Measurements from ENCODE around the gene SRRD. TPM values are rescaled to one million over a fixed set of nuclear protein-coding genes. Genes with fewer than 3 reads are reported as not detected.
A peak's percentile ranks its signal among the peaks of the same experiment; 100 is the strongest.

SRRD gene
- total RNA-seq, 2 experiments from 2014 or later = 24.8 to 26.3 TPM

GRCh38 chr22:26522012-26522411 is 38.3 kb downstream of the SRRD start:
- ATAC-seq (no peak), DNase-seq (no peak)
- intact Hi-C loops (cut with micrococcal nuclease) = no loop called here
- H3K27ac Mint-ChIP-seq = no peak overlapping the region
- no peak overlapping the region for H3K4me3 Mint-ChIP-seq
- POLR2A ChIA-PET = interaction anchor here (0.9 to 1.7 kb wide), 5 partner anchors 9 to 120 kb away, joined by 3 to 6 read pairs (median 3); partner anchors contain the start of genes HPS4, SRRD and TFIP11
- no peaks in the 10 kb centered on the region for H3K9me3 Mint-ChIP-seq
- H3K27me3 Mint-ChIP-seq = no peaks in the 10 kb centered on the region
- CTCF ChIA-PET = interaction anchor here (1.0 to 1.6 kb wide), 2 partner anchors 10 to 18 kb away, joined by 3 to 6 read pairs; no protein-coding TSS in a partner anchor
- peaks cover 9% of the 10 kb centered on the region for H3K36me3 Mint-ChIP-seq (ENCODE audit: low read depth)
- H3K4me1 Mint-ChIP-seq (ENCODE audit: low read depth) = no peaks in the 10 kb centered on the region
- TF ChIP-seq, protein P1, sequence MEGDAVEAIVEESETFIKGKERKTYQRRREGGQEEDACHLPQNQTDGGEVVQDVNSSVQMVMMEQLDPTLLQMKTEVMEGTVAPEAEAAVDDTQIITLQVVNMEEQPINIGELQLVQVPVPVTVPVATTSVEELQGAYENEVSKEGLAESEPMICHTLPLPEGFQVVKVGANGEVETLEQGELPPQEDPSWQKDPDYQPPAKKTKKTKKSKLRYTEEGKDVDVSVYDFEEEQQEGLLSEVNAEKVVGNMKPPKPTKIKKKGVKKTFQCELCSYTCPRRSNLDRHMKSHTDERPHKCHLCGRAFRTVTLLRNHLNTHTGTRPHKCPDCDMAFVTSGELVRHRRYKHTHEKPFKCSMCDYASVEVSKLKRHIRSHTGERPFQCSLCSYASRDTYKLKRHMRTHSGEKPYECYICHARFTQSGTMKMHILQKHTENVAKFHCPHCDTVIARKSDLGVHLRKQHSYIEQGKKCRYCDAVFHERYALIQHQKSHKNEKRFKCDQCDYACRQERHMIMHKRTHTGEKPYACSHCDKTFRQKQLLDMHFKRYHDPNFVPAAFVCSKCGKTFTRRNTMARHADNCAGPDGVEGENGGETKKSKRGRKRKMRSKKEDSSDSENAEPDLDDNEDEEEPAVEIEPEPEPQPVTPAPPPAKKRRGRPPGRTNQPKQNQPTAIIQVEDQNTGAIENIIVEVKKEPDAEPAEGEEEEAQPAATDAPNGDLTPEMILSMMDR (IDR thresholded peaks at IDR 0.05) = no peak

DNA sequence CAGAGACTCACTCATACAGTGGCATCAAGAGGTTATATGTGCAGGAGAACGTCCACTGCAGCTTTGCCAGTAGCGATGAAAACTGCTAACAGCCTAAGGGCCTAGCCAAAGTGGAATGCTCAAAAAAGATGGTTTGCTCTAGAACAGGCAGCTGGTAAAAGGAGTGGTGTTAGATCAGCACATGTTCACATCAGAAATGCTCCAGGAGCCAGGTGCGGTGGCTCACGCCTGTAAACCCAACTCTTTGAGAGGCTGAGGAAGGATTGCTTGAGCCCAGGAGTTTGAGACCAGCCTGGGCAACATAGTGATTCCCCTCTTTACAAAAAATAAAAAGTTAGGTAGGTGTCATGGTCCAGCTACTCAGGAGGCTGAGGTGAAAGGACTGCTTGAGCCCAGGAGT is 38.9 kb downstream of the SRRD start:
- intact Hi-C loops (cut with micrococcal nuclease) = no loop called here
- H3K9me3 Mint-ChIP-seq = no peaks in the 10 kb centered on the region
- peaks cover 10% of the 10 kb centered on the region for H3K36me3 Mint-ChIP-seq (ENCODE audit: low read depth)
- no peak overlapping the region for H3K27ac Mint-ChIP-seq
- TF ChIP-seq, protein P1 (IDR thresholded peaks at IDR 0.05) = no peak
- H3K4me3 Mint-ChIP-seq = no peak overlapping the region
- no peaks in the 10 kb centered on the region for H3K27me3 Mint-ChIP-seq
- no peak for DNase-seq
- CTCF ChIA-PET = interaction anchor here (0.9 to 1.6 kb wide), 3 partner anchors 10 to 122 kb away, joined by 3 to 6 read pairs (median 3); no protein-coding TSS in a partner anchor
- H3K4me1 Mint-ChIP-seq (ENCODE audit: low read depth) = no peaks in the 10 kb centered on the region
- POLR2A ChIA-PET = interaction anchor here (1.1 to 1.7 kb wide), 4 partner anchors 10 to 119 kb away, joined by 3 to 6 read pairs (median 4); partner anchors contain the start of genes HPS4, SRRD and TFIP11
- no peak for ATAC-seq

DNA sequence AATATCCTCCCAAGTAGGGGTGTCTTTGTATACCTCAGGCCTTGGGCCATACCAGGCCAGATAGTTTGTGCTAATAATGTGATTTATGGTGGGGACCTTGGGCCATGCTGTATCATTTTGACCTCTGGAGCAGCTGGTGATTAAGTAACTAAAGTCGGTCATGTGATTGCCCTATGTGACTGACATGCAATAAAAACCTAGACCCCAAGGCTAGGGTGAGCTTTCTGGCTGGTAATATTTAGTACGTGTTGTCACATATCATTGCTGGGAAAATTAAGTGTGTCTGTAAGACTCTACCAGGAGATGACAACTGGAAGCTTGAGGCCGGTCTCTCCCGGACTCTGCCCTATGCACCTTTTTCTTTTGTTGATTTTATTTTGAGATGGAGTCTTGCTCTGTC is 41.2 kb downstream of the SRRD start:
- no peak for ATAC-seq
- Mint-ChIP-seq H3K4me1 (ENCODE audit: low read depth) (no peaks in the 10 kb centered on the region), H3K27me3 (no peaks in the 10 kb centered on the region), H3K36me3 (ENCODE audit: low read depth) (peaks cover 15% of the 10 kb centered on the region), H3K4me3 (no peak overlapping the region), H3K9me3 (no peaks in the 10 kb centered on the region), H3K27ac (no peak overlapping the region)
- TF ChIP-seq, protein P1 (IDR thresholded peaks at IDR 0.05) = no peak
- ChIA-PET CTCF (no interaction called here), POLR2A (interaction anchor here (1.0 kb wide), 1 partner anchor 9 kb away, joined by 3 read pairs; no protein-coding TSS in a partner anchor)
- DNase-seq = no peak
- intact Hi-C loops (cut with micrococcal nuclease) = no loop called here

DNA sequence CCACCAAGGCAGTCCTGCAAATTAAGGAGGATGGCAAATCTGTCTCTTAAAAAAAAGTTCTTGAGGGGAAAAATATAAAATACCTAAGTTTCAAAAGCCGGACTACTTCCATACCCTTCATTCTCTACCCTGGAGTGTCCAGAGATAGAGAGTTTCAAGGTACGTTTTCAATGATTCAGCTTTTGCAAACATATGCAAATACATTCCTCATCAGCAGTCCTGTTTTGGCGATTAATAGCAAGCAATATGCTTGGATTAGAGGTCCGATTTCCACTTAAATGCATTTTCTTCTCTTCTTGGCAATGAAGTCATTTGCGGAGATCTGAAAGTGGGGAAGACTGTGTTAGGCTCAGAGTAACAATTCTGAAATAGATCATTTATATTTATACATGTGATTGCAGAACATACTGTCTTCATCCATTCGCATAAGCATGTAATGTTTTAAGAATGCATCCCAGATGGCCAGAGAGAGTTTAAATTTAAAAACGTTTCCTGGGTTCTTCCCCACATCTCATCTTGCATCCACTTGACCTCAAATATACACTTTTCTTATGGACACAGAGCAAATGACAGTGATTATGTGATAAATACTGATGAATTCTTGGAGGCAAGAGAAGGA is 42.4 kb downstream of the SRRD start:
- DNase-seq (no peak), ATAC-seq (no peak)
- POLR2A ChIA-PET = interaction anchor here (1.0 kb wide), 2 partner anchors 11 kb away, joined by 3 to 4 read pairs; no protein-coding TSS in a partner anchor
- peaks cover 21% of the 10 kb centered on the region for H3K36me3 Mint-ChIP-seq (ENCODE audit: low read depth)
- no peaks in the 10 kb centered on the region for H3K9me3 Mint-ChIP-seq
- no peaks in the 10 kb centered on the region for H3K27me3 Mint-ChIP-seq
- TF ChIP-seq, protein P1 (IDR thresholded peaks at IDR 0.05) = no peak
- H3K27ac Mint-ChIP-seq = peak overlapping the region; percentile 5
- CTCF ChIA-PET = no interaction called here
- H3K4me3 Mint-ChIP-seq = no peak overlapping the region
- H3K4me1 Mint-ChIP-seq (ENCODE audit: low read depth) = no peaks in the 10 kb centered on the region
- intact Hi-C loops (cut with micrococcal nuclease) = no loop called here

DNA sequence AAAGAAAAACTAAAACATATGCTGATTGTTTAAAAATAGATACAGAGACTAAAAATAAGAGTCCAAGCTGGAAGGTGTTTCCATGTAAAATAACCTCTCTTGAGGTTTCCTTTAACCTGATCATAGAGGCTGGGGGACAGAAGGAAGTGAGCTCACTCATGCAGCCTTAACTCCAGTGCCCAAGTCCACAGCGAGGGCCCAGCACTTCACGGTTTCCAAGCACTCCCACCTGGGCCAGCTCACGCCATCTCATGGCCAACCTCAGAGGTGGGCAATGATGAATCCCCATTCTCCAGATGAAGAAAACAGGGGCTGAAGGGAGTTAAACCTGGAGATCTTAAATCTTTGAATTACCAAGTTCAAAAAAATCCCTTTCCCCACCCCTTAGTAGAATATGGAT is 43.5 kb downstream of the SRRD start:
- ChIA-PET POLR2A (interaction anchor here (1.0 to 1.9 kb wide), 2 partner anchors 10 to 12 kb away, joined by 4 read pairs; no protein-coding TSS in a partner anchor), CTCF (no interaction called here)
- H3K36me3 Mint-ChIP-seq (ENCODE audit: low read depth) = peaks cover 28% of the 10 kb centered on the region
- peak overlapping the region; percentile 17 for H3K27ac Mint-ChIP-seq
- H3K4me1 Mint-ChIP-seq (ENCODE audit: low read depth) = no peaks in the 10 kb centered on the region
- TF ChIP-seq, protein P1 (IDR thresholded peaks at IDR 0.05) = no peak
- intact Hi-C loops (cut with micrococcal nuclease) = no loop called here
- H3K4me3 Mint-ChIP-seq = no peak overlapping the region
- H3K9me3 Mint-ChIP-seq = no peaks in the 10 kb centered on the region
- no peaks in the 10 kb centered on the region for H3K27me3 Mint-ChIP-seq
- DNase-seq (no peak), ATAC-seq (no peak)

Measured in activated CD8-positive, alpha-beta T cell treated with anti-CD3 and anti-CD28 coated beads for 36 hours (primary cell).